ENCODE data around the gene ADGRA3.

Gene ADGRA3

DNA sequence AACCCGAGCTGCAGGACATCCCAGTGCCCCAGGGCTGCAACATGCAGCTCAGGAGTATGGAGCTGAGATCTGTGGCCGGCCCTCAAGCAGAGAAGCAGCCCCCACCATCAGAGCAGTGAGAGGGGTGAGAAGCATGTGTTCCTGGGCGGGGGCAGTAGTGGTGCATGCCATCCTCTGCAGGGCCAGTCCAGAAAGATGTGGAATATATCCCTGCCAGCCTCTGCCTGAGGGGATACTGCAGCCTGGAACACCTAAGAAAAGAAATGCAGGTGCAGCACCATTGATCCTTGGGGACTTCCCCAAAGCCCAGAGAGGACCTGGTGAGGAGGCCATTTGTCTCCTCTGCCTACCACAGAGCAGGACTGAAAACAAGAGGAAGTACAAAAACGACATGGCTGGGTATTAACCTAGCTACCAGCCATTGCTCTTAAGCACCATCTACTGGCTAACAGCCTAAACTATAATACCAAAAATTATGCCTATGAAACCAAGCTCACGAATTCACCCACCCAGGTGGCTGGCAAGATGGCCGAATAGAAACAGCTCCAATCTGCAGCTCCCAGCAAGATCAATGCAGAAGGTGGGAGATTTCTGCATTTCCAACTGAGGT is 158.8 kb downstream of the ADGRA3 start:
- peak; percentile 30 for DNase-seq

DNA sequence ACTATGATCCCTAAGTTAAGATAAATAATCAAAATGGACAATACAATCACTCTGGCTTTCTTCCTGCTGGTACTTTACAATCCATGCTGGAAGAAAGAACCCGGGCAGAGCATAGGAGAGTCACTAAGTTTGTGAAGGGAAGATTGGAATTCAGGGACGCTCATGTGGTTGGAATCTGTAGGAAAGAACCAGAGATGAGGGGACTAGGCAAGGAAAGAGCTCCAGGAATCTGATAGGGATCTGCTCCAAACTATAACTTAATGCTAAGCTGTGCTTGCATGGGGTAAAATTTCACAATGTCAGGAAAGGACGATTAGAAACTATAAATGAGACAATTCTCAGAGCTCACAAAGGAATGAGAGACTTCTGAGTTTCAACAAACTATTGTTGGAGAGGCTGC is 167.5 kb downstream of the ADGRA3 start:
- peak; percentile 70 for DNase-seq

DNA sequence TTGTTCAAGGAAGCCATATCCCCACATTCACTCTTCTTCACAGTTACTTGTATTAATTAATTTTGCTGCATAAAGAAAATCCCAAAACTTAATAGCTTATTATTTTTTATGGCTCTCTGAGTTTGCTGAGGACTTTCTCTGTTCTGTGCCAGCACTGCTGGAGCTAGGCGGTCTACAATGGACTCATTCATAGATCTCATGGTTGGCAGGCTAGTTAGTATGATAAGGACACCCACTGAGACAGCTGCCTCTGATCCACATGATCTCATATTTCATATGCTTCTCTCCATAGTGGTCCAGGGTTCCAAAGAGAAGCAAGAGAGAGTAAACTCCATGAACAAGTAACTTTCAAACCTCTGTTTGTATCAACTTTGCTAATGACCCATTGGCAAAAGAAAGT is 170.2 kb downstream of the ADGRA3 start:
- DNase-seq, result no peak

DNA sequence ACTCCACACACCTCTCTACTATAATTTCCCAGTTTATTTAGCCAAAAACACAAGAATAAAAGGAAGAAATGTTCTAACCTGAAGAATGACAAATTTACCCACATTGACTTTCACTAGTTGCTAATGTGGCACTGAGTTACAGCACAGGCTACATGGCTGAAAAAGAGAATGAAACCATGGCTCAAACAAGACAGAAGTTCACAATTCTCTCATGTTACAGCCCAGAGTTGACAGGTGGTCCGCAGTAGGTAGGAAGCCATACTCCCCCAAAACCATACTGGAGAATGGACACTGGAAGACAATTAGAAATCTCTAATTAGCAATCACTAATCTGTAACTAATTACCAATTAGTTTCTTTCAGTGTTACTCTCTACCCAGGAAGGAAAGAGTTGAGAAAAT is 170.8 kb downstream of the ADGRA3 start:
- DNase-seq, result no peak

DNA sequence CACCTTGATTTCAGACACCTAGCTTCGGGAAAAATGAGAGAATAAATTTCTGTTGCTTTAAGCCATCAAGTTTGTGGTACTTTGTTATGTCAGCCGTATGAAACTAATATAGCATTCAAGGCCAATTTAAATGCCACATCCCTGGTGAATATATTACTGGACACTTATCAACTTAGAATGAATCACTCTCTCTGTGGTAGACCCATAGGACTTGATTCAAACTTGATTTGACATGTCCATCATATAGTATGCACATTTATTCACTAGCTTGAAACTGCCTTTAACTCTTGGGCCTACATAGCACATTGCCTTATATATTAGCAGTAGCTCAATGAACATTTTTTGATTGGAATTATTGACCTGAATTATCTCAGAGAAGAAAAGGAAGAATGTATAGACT is 172.3 kb downstream of the ADGRA3 start:
- DNase-seq, result no peak

DNA sequence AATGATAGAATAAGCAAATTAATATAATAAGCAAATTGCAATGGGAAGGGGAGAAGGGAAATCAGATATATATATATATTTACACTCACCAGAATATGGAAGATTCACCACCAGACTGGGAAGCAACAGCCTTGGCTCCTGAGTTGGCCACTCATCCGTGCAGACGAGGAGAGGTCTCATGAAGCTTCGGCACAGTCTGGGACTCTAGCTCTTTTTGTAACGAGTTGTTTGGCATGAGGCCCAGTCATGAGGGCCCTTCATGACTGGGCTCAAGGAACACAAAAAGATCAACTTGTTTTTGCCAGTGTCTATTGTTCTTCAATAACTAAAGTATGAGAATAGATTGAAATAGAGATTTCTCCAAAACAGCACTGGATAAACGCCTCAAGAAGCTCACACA is 176.4 kb downstream of the ADGRA3 start:
- no peak for DNase-seq

DNA sequence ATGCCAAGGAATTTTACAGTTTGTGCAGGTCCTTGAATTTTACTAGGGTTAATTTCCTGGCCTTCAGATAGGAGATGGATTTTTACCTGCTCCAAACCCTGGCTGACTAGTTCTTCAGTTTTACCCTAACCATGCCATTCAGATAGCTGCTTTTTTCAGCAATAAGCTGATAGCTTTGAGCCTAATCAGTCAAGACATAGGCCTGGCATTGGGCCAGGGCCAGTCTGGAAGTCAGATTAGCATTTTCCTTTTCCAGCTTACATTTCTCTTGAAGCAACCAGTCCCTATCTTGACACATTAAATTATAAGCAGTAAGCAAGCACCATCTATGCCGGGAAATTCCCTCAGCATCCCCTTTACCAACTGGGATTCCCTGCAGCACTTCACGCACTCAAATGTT is 177.1 kb downstream of the ADGRA3 start:
- DNase-seq, result no peak

Data from fibroblast of skin of right quadriceps (primary cell).